Osteocyte (in vitro differentiated cells): Measurements from ENCODE around the gene LGALS9B. TPM values are rescaled to one million over a fixed set of nuclear protein-coding genes. Genes with fewer than 3 reads are reported as not detected.

Experiments
- total RNA-seq: library from RNA; stranded (reverse); gene quantifications from 2 replicates; pipeline ENCODE4 v1.2.1, GENCODE V29; 2021

LGALS9B gene
- total RNA-seq, 1 donor from 2014 or later = not detected

Other genes starting within 250 kb of the LGALS9B start
- not detected in 2 replicates for gene CDRT15L2, start 112.2 kb upstream of the LGALS9B start, total RNA-seq